Stomach (tissue), 9 donors: ENCODE results near the gene VIPAS39. TPM values are rescaled to one million over a fixed set of nuclear protein-coding genes. Genes with fewer than 3 reads are reported as not detected.
A peak's percentile ranks its signal among the peaks of the same experiment; 100 is the strongest.

ENCODE experiments used
- DNase-seq, 2 donors: peaks; one replicate each; pipeline versions ENCODE4 v3.0.0 to v3.0.0-alpha.2; 2013 to 2019
- H3K27ac ChIP-seq, 5 donors: fragments of 200-600 bp in 4 of 5; sonication (generic) in 4 of 5; one replicate each; pipeline ENCODE4 v1.5.1; 2013 to 2019; ENCODE audit warnings: mild to moderate bottlenecking in 1 of 5, moderate library complexity in 1 of 5
- H3K27me3 ChIP-seq, 3 donors: fragments of 200-600 bp; sonication (generic); one replicate each; pipeline ENCODE4 v1.5.1; 2017 to 2019; ENCODE audit warnings: mixed run types in 1 of 3
- H3K36me3 ChIP-seq, 4 donors: fragments of 200-600 bp; sonication (generic); 1 replicate in 3 of 4; 2 replicates in 1 of 4; pipeline ENCODE4 v1.5.1; 2016 to 2019
- H3K4me1 ChIP-seq, 4 donors: fragments of 200-600 bp; sonication (generic); one replicate each; pipeline ENCODE4 v1.5.1; 2016 to 2019
- H3K4me3 ChIP-seq, 4 donors: fragments of 200-600 bp; sonication (generic) in 3 of 4; one replicate each; pipeline ENCODE4 v1.5.1; 2016 to 2019; ENCODE audit warnings: mild to moderate bottlenecking in 1 of 4
- H3K9me3 ChIP-seq, 4 donors: fragments of 200-600 bp; sonication (generic); one replicate each; pipeline ENCODE4 v1.5.1; 2016 to 2019
- CTCF ChIP-seq, 7 experiments: fragments of 450-650 bp in 4 of 7; fragments of 200-600 bp in 3 of 7; sonication (generic) in 3 of 7; IDR thresholded peaks; one replicate each; pipeline ENCODE4 v1.5.1; 2016 to 2019; ENCODE audit warnings: antibody characterized with exemption in 7 of 7, control low read depth in 2 of 7, mild to moderate bottlenecking in 1 of 7
- EP300 ChIP-seq: sonication (generic); formaldehyde crosslinking; IDR thresholded peaks from one replicate; pipeline ENCODE4 v1.6.1; 2017; ENCODE audit warnings: antibody characterized with exemption
- POLR2AphosphoS5 ChIP-seq, 3 donors: sonication (generic); formaldehyde crosslinking; IDR thresholded peaks; one replicate each; pipeline ENCODE4 v1.6.1; 2016; ENCODE audit warnings: antibody characterized with exemption in 3 of 3
- WGBS, 5 donors: extraction: QIAGEN DNeasy Blood & Tissue Kit in 3 of 5; methylation state at CpG; one replicate each; pipeline versions ENCODE4 v1.1.5 to v1.1.7; 2013 to 2018; 5-methylcytosine and 5-hydroxymethylcytosine counted together
- intact Hi-C: fragments of 100-400 bp; cut with DNase I; formaldehyde crosslinking; loops from one replicate; pipeline ENCODE4 v1.15.1; 2023; ENCODE audit warnings: low total_unique reads
- polyA plus RNA-seq, 3 donors: library from polyadenylated mRNA; stranded (reverse); fragments of 200-250 nt; gene quantifications; one replicate each; pipeline ENCODE4 v1.2.3, GENCODE V29; 2013
- small RNA-seq, 4 donors: library from RNA; depleted of rRNA; stranded (forward); fragments of <200 nt; gene quantifications; one replicate each; pipeline ENCODE3, GENCODE V24; 2016
- total RNA-seq, 5 donors: library from RNA; depleted of rRNA; stranded (reverse); fragments of >200 nt; gene quantifications; one replicate each; pipeline versions ENCODE4 v1.1.0 to v1.2.3, GENCODE V29; 2014 to 2016
- donor health status: healthy with polysubstance abuse.
- donor health status: Bipolar disorder and iron deficiency.
- donor health status: healthy.

Gene VIPAS39
- total and polyA plus RNA-seq, 8 donors: 6.3 to 53.1 (median 12.7) TPM

DNA sequence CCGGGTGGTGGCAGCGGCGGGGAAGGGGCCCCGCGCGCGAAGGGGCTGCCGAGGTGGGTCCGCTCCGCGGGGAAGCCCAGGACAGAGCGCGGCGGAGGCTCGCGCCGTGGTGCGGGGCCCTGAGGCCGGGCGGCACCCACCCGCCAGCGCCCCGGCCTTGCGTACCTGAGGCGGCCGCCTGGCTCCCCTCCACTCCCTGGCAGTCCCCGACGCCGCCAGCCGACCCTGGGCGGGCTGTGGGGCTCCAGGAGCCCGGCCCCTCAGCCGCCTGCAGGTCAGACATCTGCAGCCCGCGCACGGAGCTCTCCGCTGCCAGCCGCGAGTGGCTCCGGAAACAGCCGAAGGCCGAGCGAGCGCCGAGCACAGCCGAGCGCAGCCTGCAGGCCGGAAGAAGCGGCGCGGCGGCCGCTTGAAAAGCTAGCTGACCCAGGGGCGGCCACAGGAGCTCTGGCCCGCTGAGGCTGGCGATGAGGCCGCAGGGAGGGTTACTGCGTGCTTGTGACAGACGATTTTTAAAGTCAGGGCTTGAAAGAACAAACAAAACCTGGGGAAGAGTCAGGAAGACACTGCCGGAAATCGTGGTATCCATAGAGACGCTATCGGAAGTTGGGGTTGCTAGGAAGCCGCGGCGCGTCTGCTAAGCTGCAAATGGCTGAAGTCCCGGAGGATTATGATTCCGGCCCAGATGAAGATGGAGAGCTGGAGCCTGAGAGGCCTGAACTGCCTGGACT, 80.5 kb downstream of the VIPAS39 start, which contains the start of the genes SAMD15 and TMED8:
Gene SAMD15 (plus strand): TSS at position 609 of the 731 bp plus-strand sequence. CDS start 40 bp downstream, at position 649.
Gene TMED8 (minus strand): TSS at position 324 of the 731 bp plus-strand sequence. CDS start 41 bp downstream, at position 283.
- DNase-seq: peak; percentile 82 to 96
- no peaks in the 10 kb centered on the region for H3K9me3 ChIP-seq
- peak within 1 kb of the TSS; percentile 80 to 95 (median 90) for H3K4me3 ChIP-seq
- 0% methylated on average over 35 to 69 of the region's 69 CpGs for WGBS, 5 donors
- H3K27ac ChIP-seq: peak within 1 kb of the TSS; percentile 80 to 90 (median 87)
- no peaks in the 10 kb centered on the region for H3K36me3 ChIP-seq
- TF ChIP-seq CTCF (IDR thresholded peaks at IDR 0.05) (peak in 1 of 7 experiments; percentile 44), POLR2AphosphoS5 (IDR thresholded peaks at IDR 0.05) (peak in 2 of 3 donors; percentile 38 to 42), EP300 (no peak)
- intact Hi-C loops: no loop called here
- H3K27me3 ChIP-seq: no peaks in the 10 kb centered on the region
- peaks cover 0 to 35% (median 23%) of the 10 kb centered on the region in 4 donors for H3K4me1 ChIP-seq

Small RNA genes lying within 50 kb of the gene (small RNA-seq; reads per million reads assigned to genes)
- 0 reads per million in 4 donors for gene RF00404

Other genes starting within 250 kb of the VIPAS39 start
- gene NGB, start 186.4 kb downstream of the VIPAS39 start, total RNA-seq: 10 to 100 TPM in 1 of 5 donors, 1 to 10 TPM in 2, under 1 TPM in 1, not detected in 1; 0.18 to 47.2 (median 5.6) TPM
- under 1 TPM in 1 of 3 donors, not detected in 2; 0.53 TPM for gene NGB, start 186.4 kb downstream of the VIPAS39 start, polyA plus RNA-seq
- 10 to 100 TPM in 4 of 5 donors, 1 to 10 TPM in 1; 8.3 to 33.8 (median 17.9) TPM for gene POMT2, start 136.7 kb downstream of the VIPAS39 start, total RNA-seq
- 10 to 100 TPM in 1 of 3 donors, 1 to 10 TPM in 2; 7.3 to 12.1 (median 8.3) TPM for gene POMT2, start 136.7 kb downstream of the VIPAS39 start, polyA plus RNA-seq
- gene GSTZ1, start 136.6 kb downstream of the VIPAS39 start, total RNA-seq: 10 to 100 TPM in 3 of 5 donors, 1 to 10 TPM in 2; 5.8 to 30.9 (median 10.7) TPM
- 10 to 100 TPM; 25.2 to 39.2 (median 28.6) TPM for gene GSTZ1, start 136.6 kb downstream of the VIPAS39 start, polyA plus RNA-seq
- 10 to 100 TPM in 2 of 5 donors, 1 to 10 TPM in 3; 1.7 to 15.8 (median 9.1) TPM for gene TMED8, start 80.5 kb downstream of the VIPAS39 start, total RNA-seq
- gene TMED8, start 80.5 kb downstream of the VIPAS39 start, polyA plus RNA-seq: 1 to 10 TPM; 2.7 to 5.3 (median 4.3) TPM
- gene SAMD15, start 80.2 kb downstream of the VIPAS39 start, total RNA-seq: 1 to 10 TPM in 1 of 5 donors, under 1 TPM in 2, not detected in 2; under 0.01 to 1.4 (median 0.73) TPM
- under 1 TPM; 0.10 to 0.87 (median 0.31) TPM for gene SAMD15, start 80.2 kb downstream of the VIPAS39 start, polyA plus RNA-seq
- gene NOXRED1, start 34.1 kb downstream of the VIPAS39 start, total RNA-seq: under 1 TPM in 1 of 5 donors, not detected in 4; 0.18 TPM
- gene NOXRED1, start 34.1 kb downstream of the VIPAS39 start, polyA plus RNA-seq: under 1 TPM in 2 of 3 donors, not detected in 1; 0.08 to 0.46 TPM
- gene AHSA1, start 492 bp upstream of the VIPAS39 start, total RNA-seq: 100 to 1,000 TPM in 1 of 5 donors, 10 to 100 TPM in 4; 47.2 to 109 (median 76.4) TPM
- gene AHSA1, start 492 bp upstream of the VIPAS39 start, polyA plus RNA-seq: 10 to 100 TPM; 73.7 to 95.3 (median 78.5) TPM
- gene ISM2, start 41.2 kb upstream of the VIPAS39 start, total RNA-seq: under 1 TPM in 1 of 5 donors, not detected in 4; 0.37 TPM
- gene ISM2, start 41.2 kb upstream of the VIPAS39 start, polyA plus RNA-seq: under 1 TPM in 1 of 3 donors, not detected in 2; 0.23 TPM
- 10 to 100 TPM in 4 of 5 donors, 1 to 10 TPM in 1; 9.3 to 97.5 (median 30.3) TPM for gene SPTLC2, start 159.0 kb upstream of the VIPAS39 start, total RNA-seq
- gene SPTLC2, start 159.0 kb upstream of the VIPAS39 start, polyA plus RNA-seq: 1 to 10 TPM; 3.4 to 7.6 (median 4.9) TPM